GM12878 (cell line): ENCODE measurements around the gene CDC42BPA. TPM values are rescaled to one million over a fixed set of nuclear protein-coding genes. Genes with fewer than 3 reads are reported as not detected.

Source experiments
- ATAC-seq: fragments of 200-7000 bp; cut with Tn5 transposase; 3 replicates; pipeline ENCODE4 v1.9.1; 2020; ENCODE audit warnings: mild to moderate bottlenecking, moderate library complexity
- BruUV-seq: library from RNA; stranded (reverse); fragments of 400-500 nt; replicated peaks from 2 replicates; lab custom pipeline; 2021; lab: Mats Ljungman, UMichigan
- CTCF ChIA-PET: fragments of 300-600 bp; sonication (Branson Sonifier 250); formaldehyde crosslinking; extraction: SDS; loops from one replicate; lab custom pipeline; 2021; ENCODE audit warnings: inconsistent platforms; lab: Yijun Ruan, JAX
- POLR2A ChIA-PET: fragments of 350-600 bp; formaldehyde crosslinking; extraction: SDS; loops from one replicate; lab custom pipeline; 2021; ENCODE audit warnings: inconsistent platforms; lab: Charles Lee
- RAD21 ChIA-PET: fragments of 300-600 bp; sonication (Branson Sonifier 250); formaldehyde crosslinking; loops from one replicate; lab custom pipeline; 2023; ENCODE audit warnings: antibody characterized with exemption; ENCODE audit not compliant: unreplicated experiment; lab: Charles Lee
- SMC1A ChIA-PET: fragments of 300-600 bp; sonication (Branson Sonifier 250); formaldehyde crosslinking; loops from one replicate; lab custom pipeline; 2023; ENCODE audit not compliant: unreplicated experiment, uncharacterized antibody; lab: Charles Lee
- DNase-seq: peaks from one replicate; pipeline ENCODE4 v3.0.0-alpha.2; 2011; ENCODE audit warnings: low read depth, low spot score
- FAIRE-seq: peaks from 3 replicates; lab custom pipeline; 2011; peaks lifted over from hg19 to GRCh38; lab: Jason Lieb, UNC
- H2AFZ ChIP-seq: 2 replicates; pipeline ENCODE4 v1.6.0; 2011; ENCODE audit warnings: low read depth, low read length, control low read depth; ENCODE audit not compliant: control insufficient read depth
- H3K27ac ChIP-seq: 2 replicates; pipeline ENCODE4 v1.5.1; 2011; ENCODE audit warnings: control low read depth; ENCODE audit not compliant: control insufficient read depth, insufficient read depth
- H3K27me3 ChIP-seq, 2 experiments: replicated peaks in 1 of 2; 2 replicates each; pipeline versions ENCODE4 v1.6.0 to v1.6.1; 2011; ENCODE audit warnings: low read length in 1 of 2; ENCODE audit not compliant: control insufficient read depth in 2 of 2, insufficient read depth in 2 of 2
- H3K36me3 ChIP-seq, 2 experiments: 2 replicates each; pipeline ENCODE4 v1.5.1; 2011; ENCODE audit warnings: low read length in 1 of 2; ENCODE audit not compliant: control insufficient read depth in 2 of 2, insufficient read depth in 2 of 2
- H3K4me1 ChIP-seq: 2 replicates; pipeline ENCODE4 v1.6.1; 2011; ENCODE audit warnings: mild to moderate bottlenecking, low read length, moderate library complexity, mixed read lengths; ENCODE audit not compliant: control insufficient read depth, insufficient read depth
- H3K4me2 ChIP-seq: 2 replicates; pipeline ENCODE4 v1.6.0; 2011; ENCODE audit warnings: control low read depth; ENCODE audit not compliant: control insufficient read depth, insufficient read depth
- H3K4me3 ChIP-seq: fragments of 200-600 bp; sonication (generic); 2 replicates; pipeline ENCODE4 v1.5.1; 2016
- H3K79me2 ChIP-seq: 2 replicates; pipeline ENCODE4 v1.6.0; 2011; ENCODE audit warnings: low read length; ENCODE audit not compliant: control insufficient read depth, insufficient read depth
- H3K9ac ChIP-seq: 2 replicates; pipeline ENCODE4 v1.8.0; 2011; ENCODE audit warnings: low read length, control low read depth, mixed read lengths; ENCODE audit not compliant: control insufficient read depth, insufficient read depth
- H3K9me3 ChIP-seq: replicated peaks from 3 replicates; pipeline ENCODE4 v1.5.1; 2011; ENCODE audit warnings: mild to moderate bottlenecking, low read length; ENCODE audit not compliant: control insufficient read depth, insufficient read depth
- H4K20me1 ChIP-seq: 2 replicates; pipeline ENCODE4 v1.6.0; 2011; ENCODE audit not compliant: control insufficient read depth, insufficient read depth
- CBX3 ChIP-seq: fragments of 200-600 bp; sonication (generic); IDR thresholded peaks from 2 replicates; pipeline ENCODE4 v1.6.1; 2016; ENCODE audit warnings: low read depth, borderline replicate concordance
- E4F1 ChIP-seq: fragments of 450-650 bp; IDR thresholded peaks from 2 replicates; pipeline ENCODE4 v1.6.1; 2018; ENCODE audit warnings: borderline replicate concordance, mild to moderate bottlenecking; ENCODE audit not compliant: partially characterized antibody
- FOS ChIP-seq: IDR thresholded peaks from 3 replicates; pipeline ENCODE4 v1.6.1; 2011; ENCODE audit warnings: borderline replicate concordance; ENCODE audit not compliant: insufficient read length; ENCODE audit errors: extremely low read depth
- FOXK2 ChIP-seq: fragments of 450-650 bp; IDR thresholded peaks from 2 replicates; pipeline ENCODE4 v1.6.1; 2017; ENCODE audit warnings: mild to moderate bottlenecking, moderate library complexity
- MXI1 ChIP-seq: fragments of 150-350 bp; IDR thresholded peaks from 2 replicates; pipeline ENCODE4 v1.6.1; 2011; ENCODE audit warnings: low read depth, mild to moderate bottlenecking, inconsistent platforms, low read length, improper control_type of control experiment
- NFIC ChIP-seq: IDR thresholded peaks from 2 replicates; pipeline ENCODE4 v1.6.1; 2012; ENCODE audit warnings: low read depth, mild to moderate bottlenecking, inconsistent platforms, low read length, moderate library complexity
- PAX5 ChIP-seq: IDR thresholded peaks from 2 replicates; pipeline ENCODE4 v1.6.1; 2011; ENCODE audit warnings: low read depth, low read length, borderline replicate concordance
- PAX8 ChIP-seq: fragments of 450-650 bp; IDR thresholded peaks from 2 replicates; pipeline ENCODE4 v1.6.1; 2017; ENCODE audit warnings: mild to moderate bottlenecking, moderate library complexity
- PRDM15 ChIP-seq: fragments of 450-650 bp; formaldehyde crosslinking; IDR thresholded peaks from 2 replicates; pipeline ENCODE4 v1.4.0; 2020; ENCODE audit warnings: mild to moderate bottlenecking, moderate library complexity
- SREBF1 ChIP-seq: IDR thresholded peaks from 2 replicates; pipeline ENCODE4 v1.6.1; 2012; ENCODE audit warnings: mild to moderate bottlenecking, low read length
- USF2 ChIP-seq: IDR thresholded peaks from 2 replicates; pipeline ENCODE4 v1.6.1; 2011; ENCODE audit warnings: low read depth, low read length, improper control_type of control experiment, borderline replicate concordance
- ZBED1 ChIP-seq: IDR thresholded peaks from 2 replicates; pipeline ENCODE4 v1.6.1; 2016; ENCODE audit warnings: borderline replicate concordance
- WGBS: methylation state at CpG from one replicate; pipeline ENCODE4 v1.1.6; 2016; ENCODE audit warnings: low lambda C conversion rate; ENCODE audit not compliant: insufficient replicate concordance, insufficient coverage; ENCODE audit errors: missing lambda C conversion rate; 5-methylcytosine and 5-hydroxymethylcytosine counted together
- in situ Hi-C: fragments of 300-500 bp; cut with MboI; formaldehyde crosslinking; loops from 9 replicates; pipeline ENCODE4 v1.14.3; 2018; ENCODE audit warnings: mixed read lengths
- intact Hi-C: fragments of 100-400 bp; cut with micrococcal nuclease; formaldehyde crosslinking; loops from one replicate; pipeline ENCODE4 v1.14.2; 2022; ENCODE audit not compliant: unreplicated experiment
- polyA plus RNA-seq, 11 experiments: library from polyadenylated mRNA; depleted of rRNA in 4 of 11; unstranded in 6 of 11; stranded (reverse) in 5 of 11; fragments of >200 nt; fragmentation: Nextera tagmentation in 4 of 11; fragmentation: Illumina TruSeq in 1 of 11; extraction: Ambion mirVana in 4 of 11; extraction: Trizol in 1 of 11; gene quantifications; 1 replicate in 1 of 11; 2 replicates in 10 of 11; pipeline versions ENCODE4 v1.2.1 to v1.2.3, GENCODE V29; 2011 to 2016; ENCODE audit warnings: inconsistent platforms in 2 of 11, missing spikeins in 2 of 11, low read depth in 1 of 11
- total RNA-seq, 4 experiments: library from RNA; depleted of rRNA in 3 of 4; stranded (reverse); fragments of >200 nt in 3 of 4; fragmentation: Illumina TruSeq in 1 of 4; extraction: Trizol in 1 of 4; gene quantifications; 2 replicates each; pipeline versions ENCODE4 v1.2.1 to v1.2.3, GENCODE V29; 2013 to 2021
- TF ChIP-seq, protein P1 (sequence below), 3 experiments: IDR thresholded peaks in 2 of 3; conservative IDR thresholded peaks in 1 of 3; 2 replicates each; pipeline ENCODE4 v1.5.1; 2011; ENCODE audit warnings: low read depth in 3 of 3, low read length in 3 of 3, mild to moderate bottlenecking in 3 of 3, control low read depth in 2 of 3, moderate library complexity in 2 of 3, inconsistent platforms in 1 of 3, mixed read lengths in 1 of 3; ENCODE audit not compliant: control insufficient read depth in 2 of 3, insufficient read depth in 1 of 3; ENCODE audit errors: extremely low read depth in 1 of 3
- TF ChIP-seq, protein P2 (sequence below): IDR thresholded peaks from 2 replicates; pipeline ENCODE4 v1.6.1; 2011; ENCODE audit warnings: borderline replicate concordance, low read depth, mild to moderate bottlenecking, moderate library complexity, mixed read lengths, low read length; ENCODE audit not compliant: insufficient read depth; ENCODE audit errors: extremely low read length

CDC42BPA gene
- total and polyA plus RNA-seq, 10 of the 15 experiments (the other 5 are each of a cell fraction or from before 2014, with no cell fraction given), result 0.02 to 0.52 (median 0.10) TPM

DNA sequence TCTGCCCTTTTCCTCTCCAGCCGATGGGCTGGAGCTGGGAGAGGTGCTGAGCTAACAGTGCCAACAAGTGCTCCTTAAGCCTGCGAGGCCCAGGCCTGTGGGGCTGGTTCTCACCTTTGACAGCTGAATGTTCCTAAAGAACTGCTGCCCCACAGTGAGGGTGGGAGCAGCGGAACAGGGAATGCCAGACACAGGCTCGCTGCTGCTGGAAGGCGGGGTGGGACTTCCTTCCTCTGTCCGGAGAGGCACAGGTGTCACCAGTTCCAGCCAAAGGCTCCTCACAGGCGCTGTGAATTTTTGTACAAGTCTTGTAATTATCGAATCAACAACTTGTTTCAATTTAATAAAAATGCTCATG is 331.1 kb downstream of the CDC42BPA start:
- BruUV-seq, result no TSS peak
- H3K27me3 ChIP-seq, result no peaks in the 10 kb centered on the region
- no peak overlapping the region for H3K4me3 ChIP-seq
- no peak overlapping the region for H3K27ac ChIP-seq
- no peak for FAIRE-seq
- RAD21 ChIA-PET, result no interaction called here
- 89% methylated on average over 8 of the region's 8 CpGs for WGBS
- no peak for ATAC-seq
- H3K4me1 ChIP-seq, result peaks cover 9% of the 10 kb centered on the region; the same call in 1 of the 2 replicates
- no peak overlapping the region for H3K9ac ChIP-seq
- intact Hi-C loops (no loop called here), in situ Hi-C loops (no loop called here)
- POLR2A ChIA-PET, result no interaction called here
- SMC1A ChIA-PET, result no interaction called here
- no peaks in the 10 kb centered on the region for H3K79me2 ChIP-seq
- no peaks in the 10 kb centered on the region for H3K9me3 ChIP-seq
- DNase-seq, result no peak
- no peaks in the 10 kb centered on the region for H4K20me1 ChIP-seq
- no peak overlapping the region for H2AFZ ChIP-seq
- H3K36me3 ChIP-seq, result peaks cover 2 to 3% of the 10 kb centered on the region in 2 experiments; a peak in 3 of 4 replicates
- CTCF ChIA-PET, result no interaction called here
- no peak overlapping the region for H3K4me2 ChIP-seq
- TF ChIP-seq E4F1 (no peak), PRDM15 (CRISPR knock-in tag) (no peak), FOXK2 (no peak), PAX8 (no peak), SREBF1 (no peak), ZBED1 (no peak), CBX3 (no peak), USF2 (no peak), MXI1 (no peak), FOS (no peak), NFIC (no peak), PAX5 (no peak)
- TF ChIP-seq, protein P1, sequence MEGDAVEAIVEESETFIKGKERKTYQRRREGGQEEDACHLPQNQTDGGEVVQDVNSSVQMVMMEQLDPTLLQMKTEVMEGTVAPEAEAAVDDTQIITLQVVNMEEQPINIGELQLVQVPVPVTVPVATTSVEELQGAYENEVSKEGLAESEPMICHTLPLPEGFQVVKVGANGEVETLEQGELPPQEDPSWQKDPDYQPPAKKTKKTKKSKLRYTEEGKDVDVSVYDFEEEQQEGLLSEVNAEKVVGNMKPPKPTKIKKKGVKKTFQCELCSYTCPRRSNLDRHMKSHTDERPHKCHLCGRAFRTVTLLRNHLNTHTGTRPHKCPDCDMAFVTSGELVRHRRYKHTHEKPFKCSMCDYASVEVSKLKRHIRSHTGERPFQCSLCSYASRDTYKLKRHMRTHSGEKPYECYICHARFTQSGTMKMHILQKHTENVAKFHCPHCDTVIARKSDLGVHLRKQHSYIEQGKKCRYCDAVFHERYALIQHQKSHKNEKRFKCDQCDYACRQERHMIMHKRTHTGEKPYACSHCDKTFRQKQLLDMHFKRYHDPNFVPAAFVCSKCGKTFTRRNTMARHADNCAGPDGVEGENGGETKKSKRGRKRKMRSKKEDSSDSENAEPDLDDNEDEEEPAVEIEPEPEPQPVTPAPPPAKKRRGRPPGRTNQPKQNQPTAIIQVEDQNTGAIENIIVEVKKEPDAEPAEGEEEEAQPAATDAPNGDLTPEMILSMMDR (IDR thresholded peaks at IDR 0.05 in 2 of 3, conservative IDR thresholded peaks at IDR 0.05 in 1 of 3; ENCODE audit: control insufficient read depth in 2 of 3, extremely low read depth in 1 of 3, insufficient read depth in 1 of 3, low read depth in 3 of 3, low read length in 3 of 3), result no peak
- TF ChIP-seq, protein P2, sequence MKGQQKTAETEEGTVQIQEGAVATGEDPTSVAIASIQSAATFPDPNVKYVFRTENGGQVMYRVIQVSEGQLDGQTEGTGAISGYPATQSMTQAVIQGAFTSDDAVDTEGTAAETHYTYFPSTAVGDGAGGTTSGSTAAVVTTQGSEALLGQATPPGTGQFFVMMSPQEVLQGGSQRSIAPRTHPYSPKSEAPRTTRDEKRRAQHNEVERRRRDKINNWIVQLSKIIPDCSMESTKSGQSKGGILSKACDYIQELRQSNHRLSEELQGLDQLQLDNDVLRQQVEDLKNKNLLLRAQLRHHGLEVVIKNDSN, result no peak
